HEK293T (cell line): ENCODE data around the gene OR9A2.

ENCODE experiments used
- BHLHE40 ChIP-seq: fragments of 450-650 bp; IDR thresholded peaks from 2 replicates; pipeline ENCODE4 v1.6.1; 2016; ENCODE audit warnings: mild to moderate bottlenecking, moderate library complexity, borderline replicate concordance
- FOXA1 ChIP-seq: fragments of 450-650 bp; IDR thresholded peaks from 2 replicates; pipeline ENCODE4 v1.6.1; 2016; ENCODE audit warnings: mild to moderate bottlenecking
- FOXM1 ChIP-seq: fragments of 450-650 bp; IDR thresholded peaks from 2 replicates; pipeline ENCODE4 v1.6.1; 2017; ENCODE audit warnings: mild to moderate bottlenecking, borderline replicate concordance
- SUZ12 ChIP-seq: fragments of 450-650 bp; IDR thresholded peaks from 2 replicates; pipeline ENCODE4 v1.6.1; 2016; ENCODE audit warnings: mild to moderate bottlenecking
- TF ChIP-seq, protein P1 (sequence below): fragments of 450-650 bp; IDR thresholded peaks from 2 replicates; pipeline ENCODE4 v1.6.1; 2016

DNA sequence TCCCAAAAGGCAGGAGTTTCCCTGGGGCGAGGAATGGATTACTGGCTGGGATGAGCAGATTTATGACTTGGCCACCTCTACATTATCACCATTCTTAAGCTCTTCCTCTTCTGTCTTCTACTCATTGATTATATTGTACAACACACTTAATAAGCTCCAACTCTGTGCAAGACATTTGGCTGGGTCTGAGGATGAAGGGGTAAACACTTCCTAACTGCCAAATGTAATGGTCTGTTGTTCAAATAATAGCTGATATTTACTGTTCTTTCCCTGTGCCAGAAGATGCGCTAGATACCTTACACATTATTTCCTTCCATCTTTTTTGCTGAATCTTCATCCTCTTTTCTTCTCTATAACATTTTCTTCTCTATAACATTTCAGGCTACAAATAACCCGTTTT, 36.8 kb upstream of the OR9A2 start:
- TF ChIP-seq, protein P1, sequence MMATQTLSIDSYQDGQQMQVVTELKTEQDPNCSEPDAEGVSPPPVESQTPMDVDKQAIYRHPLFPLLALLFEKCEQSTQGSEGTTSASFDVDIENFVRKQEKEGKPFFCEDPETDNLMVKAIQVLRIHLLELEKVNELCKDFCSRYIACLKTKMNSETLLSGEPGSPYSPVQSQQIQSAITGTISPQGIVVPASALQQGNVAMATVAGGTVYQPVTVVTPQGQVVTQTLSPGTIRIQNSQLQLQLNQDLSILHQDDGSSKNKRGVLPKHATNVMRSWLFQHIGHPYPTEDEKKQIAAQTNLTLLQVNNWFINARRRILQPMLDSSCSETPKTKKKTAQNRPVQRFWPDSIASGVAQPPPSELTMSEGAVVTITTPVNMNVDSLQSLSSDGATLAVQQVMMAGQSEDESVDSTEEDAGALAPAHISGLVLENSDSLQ, result no peak
- TF ChIP-seq BHLHE40, result no peak
- no peak for TF ChIP-seq SUZ12
- no peak for TF ChIP-seq FOXM1
- TF ChIP-seq FOXA1, result no peak
